HG03521 (cell line): ENCODE measurements around the gene PLRG1.
"Not testable (repeated sequence)": the region's sequence is repeated elsewhere in the genome, so short reads cannot be mapped to it uniquely, and the experiment has no call there.

ENCODE experiments used
- ATAC-seq: cut with Tn5 transposase; IDR thresholded peaks from one replicate; pipeline ENCODE4 v1.9.1; 2021; ENCODE audit warnings: mild to moderate bottlenecking, moderate library complexity; ENCODE audit not compliant: unreplicated experiment

Gene PLRG1

GRCh38 chr4:154549894-154550790, at the start of gene PLRG1:
Gene PLRG1, minus strand, starts transcription at chr4:154550400. Its CDS starts 92 bp downstream, at chr4:154550308.
- ATAC-seq: peak; percentile 99

DNA sequence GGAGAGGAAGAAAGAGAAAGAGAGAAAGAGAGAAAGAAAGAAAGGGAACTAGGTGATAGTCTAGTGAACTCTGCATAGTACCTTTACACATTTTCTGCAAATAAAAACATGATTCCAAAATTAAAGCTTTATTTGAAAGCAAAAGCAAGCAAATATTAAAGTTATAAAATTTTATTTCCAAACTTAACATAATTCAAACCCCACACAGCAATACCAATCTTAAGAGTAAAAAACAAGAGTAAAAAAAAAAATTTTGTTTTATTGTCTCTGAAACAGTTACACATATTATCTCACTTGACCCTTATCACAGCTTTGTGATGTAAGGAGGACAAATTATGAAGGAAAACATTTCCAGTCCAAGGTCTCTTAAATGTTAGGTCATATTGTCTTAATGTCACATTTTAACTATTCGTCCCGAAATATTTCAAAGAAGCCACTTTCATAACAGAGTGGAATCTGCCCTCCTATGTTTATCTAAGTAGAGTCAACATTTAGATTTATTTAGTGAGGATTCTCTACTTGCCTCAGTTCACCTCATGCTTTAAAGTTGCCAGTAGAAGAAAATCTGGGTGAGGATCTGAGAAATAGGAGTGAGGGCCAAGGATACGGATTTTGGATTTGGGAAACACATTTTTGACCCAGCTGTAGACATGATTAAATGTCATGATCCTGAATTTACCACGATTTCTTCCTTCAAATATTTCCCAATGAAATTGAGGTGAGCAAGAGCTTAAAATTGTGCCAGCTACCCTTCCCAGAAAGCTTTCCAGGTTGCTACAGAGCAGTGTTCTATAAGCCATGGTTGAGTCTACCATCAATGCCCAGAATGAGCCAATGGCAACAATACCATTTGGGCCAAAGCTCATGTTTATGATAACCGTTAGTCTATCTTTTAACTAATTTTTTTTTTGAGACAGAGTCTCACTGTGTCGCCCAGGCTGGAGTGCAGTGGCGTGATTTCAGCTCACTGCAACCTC, 47.9 kb upstream of the PLRG1 start:
- no peak for ATAC-seq

DNA sequence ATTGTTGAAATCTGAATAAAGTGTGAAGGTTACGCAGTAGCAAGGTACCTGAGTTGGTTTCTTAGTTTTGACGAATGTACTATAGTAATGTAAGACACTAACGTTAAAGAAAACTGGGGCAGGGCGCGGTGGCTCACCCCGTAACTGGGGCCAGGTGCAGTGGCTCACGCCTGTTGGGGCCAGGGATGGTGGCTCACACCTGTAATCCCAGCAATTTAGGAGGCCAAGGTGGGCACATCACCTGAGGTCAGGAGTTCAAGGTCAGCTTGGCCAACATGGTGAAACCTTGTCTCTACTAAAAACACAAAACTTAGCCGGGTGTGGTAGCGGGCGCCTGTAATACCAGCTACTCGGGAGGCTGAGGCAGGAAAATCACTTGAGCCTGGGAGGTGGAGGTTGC, 47.1 kb upstream of the PLRG1 start:
- not testable (repeated sequence) for ATAC-seq

GRCh38 chr4:154595807-154596206, 45.6 kb upstream of the PLRG1 start:
- ATAC-seq: no peak

- not testable (repeated sequence) for ATAC-seq
Observed at GRCh38 chr4:154594343-154594742, 44.1 kb upstream of the PLRG1 start.

DNA sequence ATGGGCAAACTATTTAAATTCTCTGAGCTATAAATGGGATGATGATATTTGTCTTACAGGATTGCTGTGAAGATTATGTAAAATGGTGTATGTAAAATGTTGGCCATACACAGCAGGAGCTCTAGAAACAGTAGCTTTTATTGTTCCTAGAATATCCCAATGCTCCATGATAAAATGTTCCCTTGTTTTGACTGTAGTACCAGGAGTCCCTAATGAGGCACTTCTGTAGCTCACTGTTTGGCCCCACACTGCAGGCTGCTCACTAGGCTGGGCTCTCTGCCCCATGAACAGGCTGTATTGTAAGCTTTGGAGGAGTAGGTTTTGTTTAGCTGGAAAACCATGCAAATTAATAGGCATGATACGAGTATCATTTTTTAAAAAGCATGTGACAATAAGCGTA, 43.7 kb upstream of the PLRG1 start:
- no peak for ATAC-seq

DNA sequence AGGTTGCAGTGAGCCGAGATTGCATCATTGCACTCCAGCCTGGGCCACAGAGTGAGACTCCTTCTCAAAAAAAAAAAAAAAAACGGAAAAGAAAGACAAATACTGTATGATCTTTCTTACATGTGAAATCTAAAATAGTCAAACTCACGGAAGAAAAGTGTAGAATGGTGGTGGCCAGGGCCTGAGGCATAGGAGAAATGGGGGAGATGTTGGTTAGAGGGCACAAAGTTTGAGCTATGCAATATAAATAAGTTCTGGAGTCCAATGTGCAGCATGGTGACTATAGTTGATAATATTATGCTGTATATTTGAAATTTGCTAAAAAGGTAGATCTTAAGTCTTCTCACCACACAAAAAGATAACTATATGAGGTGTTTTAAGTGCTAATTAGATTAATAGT, 41.7 kb upstream of the PLRG1 start:
- ATAC-seq: no peak

- ATAC-seq: no peak
Observed at GRCh38 chr4:154590329-154591006, 40.3 kb upstream of the PLRG1 start, which contains the start of gene FGA. Gene FGA, minus strand, starts transcription at chr4:154590742. Its CDS starts 55 bp downstream, at chr4:154590687.

GRCh38 chr4:154589296-154590197, 39.3 kb upstream of the PLRG1 start:
- no peak for ATAC-seq

GRCh38 chr4:154588198-154588597, 38.0 kb upstream of the PLRG1 start:
- ATAC-seq: no peak

GRCh38 chr4:154586296-154587033, 36.3 kb upstream of the PLRG1 start:
- no peak for ATAC-seq

GRCh38 chr4:154585369-154586018, 35.3 kb upstream of the PLRG1 start:
- ATAC-seq: no peak

GRCh38 chr4:154584259-154584658, 34.1 kb upstream of the PLRG1 start:
- no peak for ATAC-seq

DNA sequence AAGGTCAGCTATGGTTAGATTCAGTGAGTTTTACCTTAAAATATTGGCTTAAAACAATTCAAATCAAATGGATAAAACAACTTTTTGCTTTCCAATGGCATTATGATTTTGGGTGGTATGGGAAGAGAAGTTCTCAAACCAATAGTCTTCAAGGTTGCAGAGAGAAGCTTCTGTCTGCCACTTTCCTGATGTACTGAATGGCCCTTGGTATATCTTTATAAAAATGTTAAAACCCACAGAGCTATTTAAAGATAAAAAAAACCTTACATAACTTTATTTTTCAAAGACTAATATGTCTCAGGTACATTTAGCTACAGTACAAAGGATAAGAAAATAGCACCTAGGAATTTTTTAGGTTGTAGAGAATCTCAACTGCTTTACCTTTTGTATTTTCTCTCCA, 33.5 kb upstream of the PLRG1 start:
- ATAC-seq: no peak

DNA sequence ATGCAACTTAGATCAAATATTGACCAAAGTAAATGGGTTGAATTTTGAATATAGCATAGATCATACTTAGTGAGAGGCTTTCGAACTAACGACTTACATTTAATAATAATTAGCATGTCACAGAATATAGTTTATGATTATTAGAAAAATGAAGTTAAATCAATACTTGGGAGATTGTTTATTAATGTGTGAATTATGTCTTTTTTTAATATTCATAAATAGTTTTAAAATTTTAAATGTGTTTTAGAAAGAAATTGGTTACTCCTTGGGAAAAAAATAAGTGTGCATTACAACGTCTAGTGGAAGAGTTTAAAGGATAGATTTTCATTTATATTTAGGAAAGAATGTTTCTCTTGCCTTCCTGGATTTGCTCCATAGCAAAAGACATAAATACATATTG, 33.0 kb upstream of the PLRG1 start:
- ATAC-seq: no peak

GRCh38 chr4:154582723-154583122, 32.5 kb upstream of the PLRG1 start:
- no peak for ATAC-seq

DNA sequence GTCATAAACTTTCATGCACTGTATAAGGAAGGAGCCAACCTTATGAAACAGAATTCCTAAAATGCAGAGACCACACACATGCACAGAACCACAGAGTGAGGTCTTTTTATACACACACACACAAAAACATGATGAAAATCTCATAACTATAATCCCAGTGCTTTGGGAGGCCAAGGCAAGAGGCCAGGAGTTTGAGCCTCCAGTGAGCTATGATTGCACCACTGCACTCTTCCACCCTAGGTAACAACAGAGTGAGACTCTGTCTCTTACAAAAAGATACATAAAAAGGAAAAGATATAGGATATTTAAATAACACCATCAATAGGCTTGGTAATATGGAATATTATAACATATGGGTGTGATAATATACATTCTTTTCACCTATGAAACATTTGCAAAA, 29.7 kb upstream of the PLRG1 start:
- ATAC-seq: no peak

DNA sequence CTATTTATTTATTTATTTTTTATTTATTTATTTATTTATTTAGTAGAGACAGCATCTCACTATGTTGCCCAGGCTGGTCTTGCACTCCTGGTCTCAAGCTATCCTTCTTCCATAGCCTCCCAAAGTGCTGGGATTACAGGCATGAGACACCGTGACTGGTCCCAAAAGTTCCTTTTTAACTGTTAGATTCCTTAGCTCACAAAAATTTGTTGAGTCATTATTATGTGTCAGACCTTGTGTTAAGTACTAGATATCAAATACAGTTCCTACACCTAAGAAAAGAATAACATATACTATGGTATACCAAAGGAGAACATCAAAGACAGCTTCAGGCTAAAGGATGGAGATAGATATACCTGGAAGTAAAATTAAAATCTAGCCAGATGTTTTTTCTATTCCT, 28.7 kb upstream of the PLRG1 start:
- no peak for ATAC-seq

GRCh38 chr4:154577324-154577723, 27.1 kb upstream of the PLRG1 start:
- ATAC-seq: no peak
